ENCODE results near the gene FGF21. TPM values are rescaled to one million over a fixed set of nuclear protein-coding genes. Genes with fewer than 3 reads are reported as not detected.
"Not testable (repeated sequence)": the region's sequence is repeated elsewhere in the genome, so short reads cannot be mapped to it uniquely, and the experiment has no call there.

Gene FGF21
- total RNA-seq, 1 experiment from 2014 or later, result 0.35 TPM

GRCh38 chr19:48780631-48781391 lies 25.5 kb downstream of the FGF21 start:
- Histone ChIP-seq H3K36me3 (replicated peaks; ENCODE audit: control insufficient read depth, insufficient read depth, low read length) (no peaks in the 10 kb centered on the region), H3K27me3 (ENCODE audit: control insufficient read depth, insufficient read depth, low read length) (no peaks in the 10 kb centered on the region), H3K4me3 (ENCODE audit: insufficient read depth, low read depth, low read length) (no peak overlapping the region)
- no peak for DNase-seq

- H3K4me3 ChIP-seq (ENCODE audit: insufficient read depth, low read depth, low read length), result no peak overlapping the region
- no peaks in the 10 kb centered on the region for H3K36me3 ChIP-seq (replicated peaks; ENCODE audit: control insufficient read depth, insufficient read depth, low read length)
- no peak for DNase-seq
- H3K27me3 ChIP-seq (ENCODE audit: control insufficient read depth, insufficient read depth, low read length), result no peaks in the 10 kb centered on the region
Observed at GRCh38 chr19:48784527-48784926, 29.2 kb downstream of the FGF21 start.

DNA sequence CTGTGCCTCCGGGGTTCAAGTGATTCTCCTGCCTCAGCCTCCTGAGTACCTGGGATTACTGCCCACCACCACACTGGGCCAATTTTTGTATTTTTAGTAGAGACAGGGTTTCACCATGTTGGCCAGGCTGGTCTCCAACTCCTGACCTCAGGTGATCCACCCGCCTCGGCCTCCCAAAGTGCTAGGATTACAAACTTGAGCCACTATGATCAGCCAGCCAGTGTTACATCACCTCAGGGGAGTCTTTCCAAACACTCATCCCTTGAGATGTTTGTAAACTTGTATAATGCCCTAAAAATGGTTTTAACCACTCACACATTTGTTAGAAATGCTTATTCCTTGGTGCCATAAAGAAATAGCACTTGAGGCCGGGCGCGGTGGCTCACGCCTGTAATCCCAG lies 31.1 kb downstream of the FGF21 start:
- not testable (repeated sequence) for H3K36me3 ChIP-seq (replicated peaks; ENCODE audit: control insufficient read depth, insufficient read depth, low read length); DNase-seq; H3K4me3 ChIP-seq (ENCODE audit: insufficient read depth, low read depth, low read length); H3K27me3 ChIP-seq (ENCODE audit: control insufficient read depth, insufficient read depth, low read length)

DNA sequence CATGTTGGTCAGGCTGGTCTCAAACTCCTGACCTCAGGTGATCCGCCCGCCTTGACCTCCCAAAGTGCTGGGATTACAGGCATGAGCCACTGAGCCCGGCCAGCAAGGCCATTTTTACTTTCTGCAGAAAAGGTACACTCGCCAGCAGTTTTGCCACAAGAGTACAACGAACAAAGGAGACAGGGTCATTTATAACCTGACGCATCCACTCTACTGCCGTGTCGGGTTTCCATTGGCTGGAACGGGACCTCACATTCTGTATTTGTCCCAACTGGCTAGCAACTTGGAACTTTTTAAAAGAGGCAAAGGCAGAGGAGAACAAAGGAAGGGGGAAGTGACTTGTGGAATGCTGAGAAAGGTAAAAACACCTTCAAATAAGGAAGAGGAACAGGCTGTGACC lies 32.0 kb downstream of the FGF21 start:
- not testable (repeated sequence) for H3K4me3 ChIP-seq (ENCODE audit: insufficient read depth, low read depth, low read length)

DNA sequence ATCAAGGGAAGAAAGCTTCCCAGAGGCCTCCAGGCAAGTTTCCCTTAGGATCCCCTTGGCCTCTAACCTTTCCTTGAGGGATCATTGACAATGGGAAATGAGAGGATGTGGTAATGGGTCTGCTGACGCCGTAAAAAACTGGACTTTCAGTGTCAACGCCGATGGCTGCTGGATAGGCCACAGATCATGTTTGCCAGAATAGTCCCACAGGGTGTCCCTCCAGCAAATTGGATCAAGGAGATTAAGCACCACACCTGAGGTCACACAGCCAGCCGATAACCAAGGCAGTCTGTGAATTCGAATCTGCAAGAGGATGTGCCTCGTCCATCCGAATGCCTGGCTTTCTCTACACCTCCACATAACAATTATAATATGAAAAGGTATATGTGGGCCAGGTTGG lies 37.9 kb downstream of the FGF21 start:
- Histone ChIP-seq H3K27me3 (ENCODE audit: control insufficient read depth, insufficient read depth, low read length) (no peaks in the 10 kb centered on the region), H3K36me3 (replicated peaks; ENCODE audit: control insufficient read depth, insufficient read depth, low read length) (no peaks in the 10 kb centered on the region), H3K4me3 (ENCODE audit: insufficient read depth, low read depth, low read length) (no peak overlapping the region)
- DNase-seq, result no peak

More for the DNA sequence above, 32.0 kb downstream of the FGF21 start:
- not testable (repeated sequence) for H3K36me3 ChIP-seq (replicated peaks; ENCODE audit: control insufficient read depth, insufficient read depth, low read length); H3K27me3 ChIP-seq (ENCODE audit: control insufficient read depth, insufficient read depth, low read length); DNase-seq

- no peaks in the 10 kb centered on the region for H3K36me3 ChIP-seq (replicated peaks; ENCODE audit: control insufficient read depth, insufficient read depth, low read length)
- H3K27me3 ChIP-seq (ENCODE audit: control insufficient read depth, insufficient read depth, low read length), result no peaks in the 10 kb centered on the region
- no peak overlapping the region for H3K4me3 ChIP-seq (ENCODE audit: insufficient read depth, low read depth, low read length)
- DNase-seq, result no peak
Observed at GRCh38 chr19:48794291-48794690, 39.0 kb downstream of the FGF21 start.

GRCh38 chr19:48795055-48795684 lies 39.8 kb downstream of the FGF21 start:
- peak overlapping the region; percentile 70 for H3K4me3 ChIP-seq (ENCODE audit: insufficient read depth, low read depth, low read length)
- H3K27me3 ChIP-seq (ENCODE audit: control insufficient read depth, insufficient read depth, low read length), result no peaks in the 10 kb centered on the region
- H3K36me3 ChIP-seq (replicated peaks; ENCODE audit: control insufficient read depth, insufficient read depth, low read length), result no peaks in the 10 kb centered on the region
- peak; percentile 95 for DNase-seq

DNA sequence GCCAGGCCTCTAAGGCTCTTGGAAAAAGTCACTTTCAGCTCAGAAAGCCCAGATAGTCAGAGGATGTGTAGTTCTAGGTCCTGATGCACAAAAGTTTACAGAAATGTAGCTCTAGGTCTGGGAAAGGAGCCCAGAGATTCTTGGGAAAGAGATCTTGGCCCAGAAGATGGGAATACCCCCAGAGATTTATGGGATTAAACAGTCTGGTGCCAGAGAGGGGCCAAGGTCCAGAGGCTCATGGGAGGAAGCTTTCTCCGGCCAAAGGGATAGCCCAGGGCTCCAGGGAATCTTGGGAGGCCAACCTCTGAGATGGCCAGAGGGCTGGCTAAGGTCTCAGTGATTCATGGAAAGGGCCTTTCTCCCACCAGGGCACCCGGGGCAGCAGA lies 40.4 kb downstream of the FGF21 start:
- H3K4me3 ChIP-seq (ENCODE audit: insufficient read depth, low read depth, low read length), result no peak overlapping the region
- no peaks in the 10 kb centered on the region for H3K27me3 ChIP-seq (ENCODE audit: control insufficient read depth, insufficient read depth, low read length)
- DNase-seq, result no peak
- H3K36me3 ChIP-seq (replicated peaks; ENCODE audit: control insufficient read depth, insufficient read depth, low read length), result no peaks in the 10 kb centered on the region

GRCh38 chr19:48796298-48797083 lies 41.2 kb downstream of the FGF21 start:
- no peaks in the 10 kb centered on the region for H3K27me3 ChIP-seq (ENCODE audit: control insufficient read depth, insufficient read depth, low read length)
- no peak overlapping the region for H3K4me3 ChIP-seq (ENCODE audit: insufficient read depth, low read depth, low read length)
- H3K36me3 ChIP-seq (replicated peaks; ENCODE audit: control insufficient read depth, insufficient read depth, low read length), result no peaks in the 10 kb centered on the region
- DNase-seq, result peak; percentile 39

DNA sequence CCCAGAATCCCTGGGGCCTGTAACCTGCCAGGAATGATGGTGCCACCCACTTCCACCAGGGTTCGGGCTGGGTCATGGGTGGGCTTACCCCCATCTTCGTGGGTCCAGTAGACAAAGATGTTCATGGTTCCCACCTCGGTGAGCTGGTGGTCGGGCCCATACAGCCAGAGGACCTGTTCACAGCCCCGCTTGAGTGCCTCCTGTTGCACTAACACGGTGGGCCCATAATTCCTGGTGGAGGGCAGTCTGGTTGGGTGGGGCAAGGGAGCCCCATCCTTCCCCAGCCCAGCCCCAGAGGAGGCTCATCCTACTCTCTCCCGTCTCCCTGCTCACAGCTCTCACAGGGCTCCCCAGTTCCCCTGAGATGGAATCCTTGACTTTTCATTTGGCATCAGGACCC lies 41.8 kb downstream of the FGF21 start:
- Histone ChIP-seq H3K36me3 (replicated peaks; ENCODE audit: control insufficient read depth, insufficient read depth, low read length) (no peaks in the 10 kb centered on the region), H3K27me3 (ENCODE audit: control insufficient read depth, insufficient read depth, low read length) (no peaks in the 10 kb centered on the region), H3K4me3 (ENCODE audit: insufficient read depth, low read depth, low read length) (no peak overlapping the region)
- DNase-seq, result no peak

DNA sequence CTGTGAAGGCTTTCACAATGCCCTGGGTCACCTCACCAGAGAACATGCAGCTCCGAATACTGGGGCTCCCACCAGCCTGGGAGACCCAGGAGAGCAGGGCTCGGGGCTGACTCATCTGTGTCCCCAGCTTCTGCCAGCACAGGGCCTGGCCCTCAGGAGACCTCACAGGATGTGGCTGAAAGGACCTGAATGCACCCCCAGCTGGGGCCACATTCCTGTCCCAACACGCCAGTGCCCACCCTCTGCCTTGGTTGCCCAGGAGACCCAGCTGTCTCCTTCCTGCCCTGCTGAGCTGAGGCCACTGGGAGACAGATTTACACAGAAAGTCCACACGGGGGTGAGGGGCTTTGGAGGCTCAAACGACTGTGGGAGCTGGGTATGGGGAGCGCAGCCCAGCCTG lies 43.6 kb downstream of the FGF21 start:
- no peak overlapping the region for H3K4me3 ChIP-seq (ENCODE audit: insufficient read depth, low read depth, low read length)
- H3K36me3 ChIP-seq (replicated peaks; ENCODE audit: control insufficient read depth, insufficient read depth, low read length), result no peaks in the 10 kb centered on the region
- DNase-seq, result peak; percentile 79
- no peaks in the 10 kb centered on the region for H3K27me3 ChIP-seq (ENCODE audit: control insufficient read depth, insufficient read depth, low read length)

DNA sequence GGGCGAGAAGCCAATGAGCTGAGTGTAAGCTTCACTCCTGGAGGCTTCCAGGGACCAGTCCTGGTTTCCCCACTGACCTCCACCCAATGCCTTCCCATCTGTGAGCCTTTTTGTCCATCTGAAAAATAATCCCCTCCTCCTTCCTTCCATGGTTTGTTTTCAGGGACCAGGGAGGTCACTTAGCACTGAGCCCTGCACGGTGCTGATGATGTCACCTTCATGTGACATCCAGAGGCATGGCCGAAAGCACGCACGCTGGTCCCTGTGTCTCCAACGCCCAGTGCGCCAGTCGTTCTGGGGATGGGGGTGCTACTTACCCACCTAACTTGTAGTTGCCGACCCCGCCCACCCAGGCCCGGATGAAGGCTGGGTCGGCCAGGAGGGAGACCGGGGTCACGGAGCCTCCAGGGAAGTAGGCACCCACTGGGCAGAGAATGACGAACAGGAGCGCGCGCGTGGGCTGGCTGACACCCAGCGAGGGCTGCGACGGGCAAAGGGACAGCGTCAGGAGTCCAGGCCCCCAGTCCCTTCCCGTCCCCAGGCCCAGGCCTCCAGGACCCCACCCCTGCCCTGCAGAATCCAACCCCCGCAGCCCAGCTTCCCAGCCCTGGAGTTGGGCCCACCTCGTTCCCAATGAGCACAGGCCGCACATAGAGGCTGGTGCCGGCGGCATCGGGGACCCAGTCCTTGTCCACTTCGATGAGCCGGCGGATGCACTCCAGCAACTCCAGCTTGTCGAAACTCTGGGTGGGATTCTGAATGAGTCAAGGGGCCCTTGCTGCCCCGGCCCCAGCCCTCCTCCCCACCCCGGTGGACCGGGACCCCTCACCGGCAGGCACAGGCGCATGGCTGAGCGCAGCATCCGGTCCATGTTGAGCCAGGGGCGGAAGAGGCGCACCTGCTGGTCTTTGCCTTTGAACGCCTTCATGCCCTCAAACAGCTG lies 44.3 kb downstream of the FGF21 start:
- no peaks in the 10 kb centered on the region for H3K27me3 ChIP-seq (ENCODE audit: control insufficient read depth, insufficient read depth, low read length)
- H3K4me3 ChIP-seq (ENCODE audit: insufficient read depth, low read depth, low read length), result no peak overlapping the region
- DNase-seq, result peak; percentile 61
- H3K36me3 ChIP-seq (replicated peaks; ENCODE audit: control insufficient read depth, insufficient read depth, low read length), result 0 out of 2 replicates have a peak, but pooled peaks cover 1% of the 10 kb centered on the region

DNA sequence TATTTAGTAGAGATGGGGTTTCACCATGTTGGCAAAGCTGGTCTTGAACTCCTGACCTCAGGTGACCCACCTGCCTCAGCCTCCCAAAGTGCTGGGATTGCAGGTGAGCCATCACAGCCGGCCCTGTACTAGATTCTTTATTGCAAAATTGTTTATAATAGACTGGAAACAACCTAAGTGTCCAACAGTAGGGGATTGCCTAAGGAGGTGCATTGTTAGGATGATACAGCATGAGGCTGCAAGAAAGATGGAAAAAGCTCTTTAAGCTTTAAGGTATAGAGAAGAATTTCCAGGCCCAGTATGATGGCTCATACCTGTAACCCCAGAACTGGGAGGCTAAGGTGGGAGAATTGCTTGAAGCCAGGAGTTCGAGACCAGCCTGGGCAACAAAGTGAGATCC lies 47.3 kb downstream of the FGF21 start:
- H3K27me3 ChIP-seq (ENCODE audit: control insufficient read depth, insufficient read depth, low read length), result no peaks in the 10 kb centered on the region
- no peak for DNase-seq

GRCh38 chr19:48804496-48804895 lies 49.2 kb downstream of the FGF21 start:
- H3K36me3 ChIP-seq (replicated peaks; ENCODE audit: control insufficient read depth, insufficient read depth, low read length), result 0 out of 2 replicates have a peak, but pooled peaks cover 1% of the 10 kb centered on the region
- H3K4me3 ChIP-seq (ENCODE audit: insufficient read depth, low read depth, low read length), result no peak overlapping the region
- H3K27me3 ChIP-seq (ENCODE audit: control insufficient read depth, insufficient read depth, low read length), result no peaks in the 10 kb centered on the region
- peak; percentile 21 for DNase-seq

More for the DNA sequence above, 47.3 kb downstream of the FGF21 start:
- H3K36me3 ChIP-seq (replicated peaks; ENCODE audit: control insufficient read depth, insufficient read depth, low read length), result 0 out of 2 replicates have a peak, but pooled peaks cover 1% of the 10 kb centered on the region
- H3K4me3 ChIP-seq (ENCODE audit: insufficient read depth, low read depth, low read length), result no peak overlapping the region

Measured in H7 (cell line).